ENCODE results near the gene RASGRP3. TPM values are rescaled to one million over a fixed set of nuclear protein-coding genes. Genes with fewer than 3 reads are reported as not detected.
"Not testable (repeated sequence)": the region's sequence is repeated elsewhere in the genome, so short reads cannot be mapped to it uniquely, and the experiment has no call there.

The RASGRP3 gene, protein sequence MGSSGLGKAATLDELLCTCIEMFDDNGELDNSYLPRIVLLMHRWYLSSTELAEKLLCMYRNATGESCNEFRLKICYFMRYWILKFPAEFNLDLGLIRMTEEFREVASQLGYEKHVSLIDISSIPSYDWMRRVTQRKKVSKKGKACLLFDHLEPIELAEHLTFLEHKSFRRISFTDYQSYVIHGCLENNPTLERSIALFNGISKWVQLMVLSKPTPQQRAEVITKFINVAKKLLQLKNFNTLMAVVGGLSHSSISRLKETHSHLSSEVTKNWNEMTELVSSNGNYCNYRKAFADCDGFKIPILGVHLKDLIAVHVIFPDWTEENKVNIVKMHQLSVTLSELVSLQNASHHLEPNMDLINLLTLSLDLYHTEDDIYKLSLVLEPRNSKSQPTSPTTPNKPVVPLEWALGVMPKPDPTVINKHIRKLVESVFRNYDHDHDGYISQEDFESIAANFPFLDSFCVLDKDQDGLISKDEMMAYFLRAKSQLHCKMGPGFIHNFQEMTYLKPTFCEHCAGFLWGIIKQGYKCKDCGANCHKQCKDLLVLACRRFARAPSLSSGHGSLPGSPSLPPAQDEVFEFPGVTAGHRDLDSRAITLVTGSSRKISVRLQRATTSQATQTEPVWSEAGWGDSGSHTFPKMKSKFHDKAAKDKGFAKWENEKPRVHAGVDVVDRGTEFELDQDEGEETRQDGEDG
- polyA plus RNA-seq (ENCODE audit: insufficient read length): 19.6 TPM
- long read RNA-seq, donor 1, full-length matches to known transcripts: 2 of 46 reads
- long read RNA-seq, donor 1, partial matches to known transcripts: 44 of 46 reads
- long read RNA-seq, donor 1, other reads (novel, unspliced or antisense): 0 of 46 reads
- long read RNA-seq, donor 2, partial matches to known transcripts: 0 of 1 reads
- long read RNA-seq, donor 2, other reads (novel, unspliced or antisense): 0 of 1 reads
- long read RNA-seq, donor 3, full-length matches to known transcripts: 2 of 2 reads
- long read RNA-seq, donor 3, partial matches to known transcripts: 0 of 2 reads
- long read RNA-seq, donor 3, other reads (novel, unspliced or antisense): 0 of 2 reads
- long read RNA-seq, donor 4: 0 reads
- long read RNA-seq, donor 5, partial matches to known transcripts: 0 of 1 reads
- long read RNA-seq, donor 5, other reads (novel, unspliced or antisense): 0 of 1 reads
- long read RNA-seq, donor 6, full-length matches to known transcripts: 3 of 3 reads
- long read RNA-seq, donor 6, partial matches to known transcripts: 0 of 3 reads
- long read RNA-seq, donor 6, other reads (novel, unspliced or antisense): 0 of 3 reads
- long read RNA-seq, donor 7, full-length matches to known transcripts: 3 of 20 reads
- long read RNA-seq, donor 7, partial matches to known transcripts: 17 of 20 reads
- long read RNA-seq, donor 7, other reads (novel, unspliced or antisense): 0 of 20 reads
- long read RNA-seq, donor 8: 0 reads

DNA sequence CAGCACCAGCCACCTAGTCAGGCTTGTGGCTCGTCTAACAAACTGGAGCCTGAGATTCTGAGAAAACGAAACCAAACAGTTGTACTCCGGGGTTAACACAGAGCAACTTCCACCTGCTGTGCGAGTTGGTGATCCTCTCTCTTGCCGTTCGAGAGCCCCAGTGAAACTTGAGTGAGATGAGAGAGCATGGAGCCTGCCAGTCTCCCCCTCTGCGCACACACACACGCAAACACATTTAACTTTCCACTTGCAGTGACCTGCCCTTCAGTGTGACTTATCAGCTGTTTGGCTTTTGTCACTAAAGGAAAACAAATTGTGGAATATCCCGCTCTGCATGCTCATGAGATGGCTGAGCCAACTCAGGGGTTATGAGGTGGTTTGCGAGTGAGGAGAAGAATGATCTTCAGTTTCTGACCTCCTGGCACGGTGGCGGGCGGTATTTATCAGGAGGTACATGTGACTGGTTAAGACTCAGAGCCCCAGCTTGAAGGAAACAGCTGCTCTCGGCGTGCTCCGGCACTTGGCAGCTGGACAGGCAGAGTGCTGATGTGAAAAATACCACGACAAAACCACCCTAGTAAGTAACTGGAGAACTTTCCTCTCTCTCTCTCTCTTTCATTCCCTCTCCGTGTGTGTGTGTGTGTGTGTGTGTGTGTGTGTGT is at the start of gene RASGRP3:
Gene RASGRP3, plus strand, starts transcription at position 519 of the 662 bp plus-strand sequence. CDS start 38,488 bp downstream, outside the sequence.
- peak; percentile 80 for DNase-seq

DNA sequence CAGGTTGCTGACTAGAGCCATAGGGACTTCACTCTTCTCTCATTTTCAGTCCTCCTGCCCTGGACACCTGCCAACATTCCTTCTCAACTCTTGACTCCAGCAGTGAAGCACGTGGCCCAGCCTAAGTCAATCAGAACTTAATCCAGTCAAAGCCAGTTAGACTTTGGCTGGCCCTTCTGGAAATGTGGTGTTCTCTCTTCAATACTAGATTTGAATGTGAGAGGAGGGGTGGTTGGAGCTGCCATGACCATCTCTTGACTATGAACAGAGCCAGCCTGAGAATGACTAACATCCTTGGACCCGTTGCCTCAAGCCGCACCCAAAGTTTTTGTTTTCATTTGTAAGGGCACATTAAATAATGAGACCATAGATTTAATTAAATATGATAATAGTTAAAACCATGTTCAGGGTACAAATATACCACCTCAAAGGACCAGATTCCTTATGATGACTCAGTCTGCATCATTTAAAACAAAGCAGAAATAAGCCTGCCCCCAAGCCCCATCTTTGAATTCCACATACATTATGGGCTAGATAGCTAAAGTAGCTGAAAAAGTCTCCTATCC is 49.7 kb upstream of the RASGRP3 start:
- DNase-seq: no peak

DNA sequence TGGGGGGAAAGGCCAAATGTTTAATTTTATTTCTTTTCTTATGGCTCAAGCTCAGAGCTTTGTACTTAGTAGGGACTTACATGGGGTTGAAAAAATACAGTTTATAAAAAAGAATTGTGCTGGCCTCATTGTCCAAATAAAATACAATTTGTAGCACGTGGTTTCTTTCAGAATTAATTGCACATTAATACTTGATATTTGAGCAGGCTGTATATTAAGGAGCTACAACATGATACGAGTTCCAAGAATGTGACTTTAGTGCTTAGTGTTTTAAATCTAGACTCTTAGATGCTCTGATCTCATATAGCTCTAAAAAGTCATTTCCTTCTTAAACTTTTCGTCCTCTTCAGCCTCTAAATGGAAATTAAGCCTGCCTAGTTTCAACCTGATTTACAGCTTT is 46.4 kb upstream of the RASGRP3 start:
- peak; percentile 51 for DNase-seq

GRCh38 chr2:33430856-33431255 is 45.6 kb upstream of the RASGRP3 start:
- DNase-seq: no peak

GRCh38 chr2:33432871-33433270 is 43.6 kb upstream of the RASGRP3 start:
- DNase-seq: no peak

DNA sequence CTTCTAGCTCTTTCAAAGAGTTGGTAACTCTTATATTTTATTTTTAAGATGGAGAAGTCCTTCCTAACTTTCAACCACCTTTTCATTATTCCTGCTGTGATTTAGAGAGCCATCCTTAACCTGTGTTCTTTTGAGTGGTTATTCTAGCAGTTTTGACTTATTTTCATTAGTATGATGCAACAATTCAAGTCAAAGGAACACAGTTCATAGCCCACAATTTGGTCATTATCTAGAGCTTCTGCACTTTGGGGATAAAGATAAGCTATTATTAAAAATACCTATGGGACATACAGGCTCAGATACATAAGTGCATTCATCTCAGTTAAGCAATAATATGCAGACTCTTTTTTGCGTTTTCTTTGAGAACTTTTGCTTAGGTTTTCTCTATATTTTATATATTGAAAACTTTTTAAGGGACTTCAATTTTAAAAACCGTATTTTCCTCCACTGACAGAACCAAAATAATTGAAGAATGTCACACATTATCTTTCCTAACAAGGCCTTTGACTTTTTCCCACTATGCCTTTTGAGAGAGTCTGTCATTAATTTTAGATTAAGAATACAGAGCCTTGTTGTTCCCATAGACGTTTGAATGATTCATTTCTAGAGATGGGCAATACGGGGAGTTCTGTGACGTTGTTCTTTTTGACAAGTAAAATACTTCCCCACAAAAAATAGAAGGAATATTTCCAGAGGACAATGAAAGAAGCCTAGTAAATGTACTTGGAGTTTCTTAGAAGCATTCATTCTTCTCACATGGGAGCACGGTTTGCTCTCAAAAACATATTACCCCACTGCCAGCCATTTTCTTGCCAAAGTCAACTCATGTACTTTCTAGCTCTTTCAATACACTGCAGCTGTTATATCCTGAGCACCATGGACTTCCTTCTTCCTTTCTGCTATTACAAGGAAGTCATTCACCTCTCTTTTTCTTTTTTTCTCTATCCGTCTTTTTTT is 42.9 kb upstream of the RASGRP3 start:
- no peak for DNase-seq

DNA sequence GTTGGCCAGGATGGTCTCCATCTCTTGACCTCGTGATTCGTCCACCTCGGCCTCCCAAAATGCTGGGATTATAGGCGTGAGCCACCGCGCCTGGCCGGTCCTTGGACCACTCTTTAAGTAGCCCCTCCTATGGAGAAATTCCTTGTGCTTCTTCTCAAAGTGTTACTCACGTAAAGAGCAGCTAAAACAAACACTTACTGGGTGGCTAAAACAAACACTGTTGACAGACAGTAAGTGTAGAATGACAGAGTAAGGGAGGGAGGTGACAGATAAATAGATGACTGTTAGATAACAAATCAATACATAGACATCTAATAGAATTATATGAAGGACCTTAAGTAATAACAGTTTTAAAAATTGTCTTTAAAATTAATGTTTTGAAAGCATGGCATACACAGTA is 40.9 kb upstream of the RASGRP3 start:
- no peak for DNase-seq

- DNase-seq: no peak
Observed at GRCh38 chr2:33436083-33436482, 40.4 kb upstream of the RASGRP3 start.

GRCh38 chr2:33437297-33437696 is 39.2 kb upstream of the RASGRP3 start:
- no peak for DNase-seq

- no peak for DNase-seq
Observed at GRCh38 chr2:33437815-33438214, 38.6 kb upstream of the RASGRP3 start.

DNA sequence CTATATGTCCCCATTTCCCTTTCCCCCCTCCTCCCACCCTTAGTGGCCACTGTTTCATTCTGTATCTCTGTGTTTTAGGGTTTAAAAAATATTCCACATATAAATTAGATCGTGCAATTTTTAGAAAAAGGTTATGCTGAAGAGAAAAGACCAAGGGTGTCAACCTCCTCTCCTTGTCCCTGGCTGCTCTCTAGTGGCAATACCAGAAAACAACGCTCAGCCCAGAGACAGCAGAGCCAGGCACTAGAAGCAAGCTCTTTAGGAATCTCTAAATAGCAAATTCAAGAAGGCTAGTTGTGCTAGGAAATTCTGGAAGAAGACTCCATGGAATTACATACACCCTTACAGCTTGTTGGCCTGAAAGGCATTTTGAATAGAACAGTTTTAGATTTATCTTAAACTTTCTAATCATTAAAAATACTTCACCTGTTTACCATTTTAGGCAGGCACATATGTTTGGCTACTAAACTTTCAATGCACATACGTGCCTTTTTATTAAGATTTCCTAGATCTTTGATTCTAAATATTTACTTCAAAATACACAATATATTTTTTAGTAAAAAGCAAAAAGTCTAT is 35.1 kb upstream of the RASGRP3 start:
- DNase-seq: peak; percentile 53

GRCh38 chr2:33442052-33442451 is 34.4 kb upstream of the RASGRP3 start:
- DNase-seq: not testable (repeated sequence)

DNA sequence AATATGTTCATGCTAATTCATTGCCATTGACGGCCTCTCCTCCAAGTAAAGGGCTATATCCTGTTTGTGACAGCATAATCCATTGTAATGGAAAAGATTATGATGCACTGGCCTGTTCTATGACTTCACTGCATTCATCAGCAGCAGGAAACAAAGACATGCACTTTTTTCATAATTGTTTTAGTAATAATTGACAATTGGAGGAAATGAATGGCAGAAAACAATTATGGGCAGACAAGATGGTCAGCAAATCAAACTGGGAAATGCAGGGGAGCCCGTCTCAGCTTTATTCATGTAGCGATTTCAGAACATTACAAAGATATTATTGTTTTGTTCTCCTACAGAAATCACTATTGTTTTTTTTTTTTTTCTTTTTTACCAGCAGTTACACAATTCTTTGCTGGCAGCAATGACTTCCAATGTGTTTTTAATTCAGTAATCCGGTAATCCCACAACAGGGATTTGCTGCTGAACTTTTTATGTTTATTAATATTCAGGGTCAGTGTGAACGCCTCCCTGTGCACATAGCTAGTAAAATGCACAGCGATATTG is 33.8 kb upstream of the RASGRP3 start:
- DNase-seq: no peak

DNA sequence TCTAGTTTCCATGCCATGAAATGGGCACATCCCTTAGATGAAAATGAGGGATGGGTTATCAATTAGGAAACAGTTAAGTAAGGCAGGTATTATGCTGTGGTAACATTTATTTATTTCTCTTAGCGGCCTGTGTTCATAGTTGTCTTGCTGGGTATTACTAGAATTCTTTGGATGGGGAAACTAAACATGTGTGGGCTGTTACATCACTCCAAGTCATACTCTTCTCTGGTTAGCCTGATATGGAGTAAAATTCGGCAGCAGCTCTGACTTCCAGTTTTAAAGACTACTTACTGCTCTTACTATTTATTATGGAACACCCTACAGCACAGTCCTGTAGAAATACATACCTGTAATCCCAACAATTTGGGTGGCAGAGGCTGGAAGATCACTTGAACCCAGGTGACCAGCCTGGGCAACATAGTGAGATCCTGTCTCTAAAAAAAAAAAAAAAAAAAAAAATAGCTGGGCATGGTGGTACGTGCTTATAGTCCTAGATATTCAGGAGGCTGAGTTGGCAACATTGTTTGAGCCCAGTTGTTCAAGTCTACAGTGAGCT is 33.1 kb upstream of the RASGRP3 start:
- DNase-seq: no peak

GRCh38 chr2:33444967-33445366 is 31.5 kb upstream of the RASGRP3 start:
- no peak for DNase-seq

DNA sequence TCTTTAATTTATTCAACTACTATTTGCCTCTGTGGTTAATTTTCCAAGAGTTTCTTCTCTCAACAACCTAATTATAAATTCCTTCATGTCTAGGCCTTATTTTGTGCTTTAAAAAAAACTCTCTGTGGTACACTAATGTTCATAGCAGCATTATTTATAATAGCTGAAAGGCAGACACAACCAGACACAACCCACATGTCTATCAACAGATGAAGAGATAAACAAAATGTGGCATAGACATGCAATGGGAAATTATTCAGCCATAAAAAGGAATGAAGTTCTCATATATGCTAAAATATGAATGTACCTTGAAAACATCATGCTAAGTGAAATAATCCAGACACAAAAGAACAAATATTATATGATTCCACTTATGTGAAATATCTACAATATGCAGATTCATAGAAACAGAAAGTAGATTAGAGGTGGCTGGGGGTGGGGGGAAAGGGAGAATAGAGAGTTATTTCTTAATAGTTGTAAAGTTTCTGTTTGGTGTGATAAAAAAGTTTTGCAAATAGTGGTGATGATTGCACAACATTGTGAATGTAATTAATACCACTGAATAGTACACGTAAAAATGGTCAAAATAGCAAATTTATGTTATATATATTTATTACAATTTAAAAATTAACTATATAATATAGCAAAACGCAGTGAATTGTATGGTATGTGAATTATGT is 28.1 kb upstream of the RASGRP3 start:
- DNase-seq: no peak

GRCh38 chr2:33451214-33451613 is 25.2 kb upstream of the RASGRP3 start:
- DNase-seq: no peak

DNA sequence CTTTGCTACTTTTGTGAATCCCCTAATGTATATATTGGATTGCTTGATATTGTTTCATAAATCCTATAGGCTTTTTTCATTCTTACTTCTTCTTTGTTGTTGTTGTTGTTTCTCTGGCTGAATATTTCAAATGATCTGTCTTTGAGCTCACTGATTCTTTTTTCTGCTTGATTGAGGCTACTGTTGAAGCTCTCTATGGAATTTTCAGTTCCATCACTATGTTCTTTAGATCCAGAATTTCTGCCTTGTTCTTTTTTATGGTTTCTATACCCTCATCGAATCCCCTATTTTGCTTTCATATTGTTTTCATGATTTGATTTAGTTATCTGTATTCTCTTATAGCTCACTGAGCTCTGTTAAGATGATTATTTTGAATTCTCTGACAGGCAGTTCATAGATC is 24.6 kb upstream of the RASGRP3 start:
- no peak for DNase-seq
